ENCODE data around the gene G6PC1. TPM values are rescaled to one million over a fixed set of nuclear protein-coding genes. Genes with fewer than 3 reads are reported as not detected.
"Not testable (repeated sequence)": the region's sequence is repeated elsewhere in the genome, so short reads cannot be mapped to it uniquely, and the experiment has no call there.

The G6PC1 gene
- polyA plus RNA-seq, 1 donor from 2014 or later, result not detected

DNA sequence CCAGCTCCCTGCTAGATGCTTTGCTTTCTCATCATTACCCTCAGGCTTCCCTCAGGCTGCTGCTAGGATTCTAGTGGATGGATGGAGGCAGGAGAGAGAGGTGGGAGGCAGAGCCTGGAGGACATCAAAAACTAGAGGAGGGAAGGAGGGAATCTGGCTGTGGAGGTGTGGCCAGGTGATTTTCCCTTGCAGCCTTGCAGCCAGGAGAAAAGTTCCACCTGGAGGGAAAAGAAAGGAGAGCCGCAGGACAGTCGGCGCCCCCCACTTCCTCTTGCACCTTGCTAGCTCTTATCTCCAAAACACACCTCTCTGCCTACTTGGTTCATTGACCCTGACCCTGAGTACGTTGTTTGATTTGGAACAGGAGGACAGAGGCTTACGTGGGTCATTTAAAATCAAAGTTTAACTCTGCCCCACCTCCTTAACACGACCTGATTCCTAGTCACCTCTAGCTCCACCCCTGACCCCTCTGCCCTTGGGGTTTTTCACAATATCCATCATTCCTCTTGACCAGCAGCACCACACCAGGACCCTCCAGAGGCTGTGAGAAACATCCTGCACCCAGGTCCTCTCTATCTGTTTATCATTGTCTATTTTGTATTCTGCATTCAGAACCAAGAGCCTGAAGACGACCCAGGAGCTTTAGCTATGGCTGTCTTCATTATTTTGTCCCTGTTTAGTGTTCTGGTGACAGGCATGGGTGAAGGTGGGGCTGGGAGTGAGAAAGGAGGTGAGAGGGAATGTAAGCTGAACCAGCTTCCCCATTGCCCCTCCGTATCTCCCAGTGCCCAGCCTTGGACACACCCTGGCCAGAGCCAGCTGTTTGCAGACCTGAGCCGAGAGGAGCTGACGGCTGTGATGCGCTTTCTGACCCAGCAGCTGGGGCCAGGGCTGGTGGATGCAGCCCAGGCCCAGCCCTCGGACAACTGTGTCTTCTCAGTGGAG is 33.7 kb upstream of the G6PC1 start:
- no peak overlapping the region for H3K27ac ChIP-seq (ENCODE audit: low read length)
- no peak overlapping the region for H2AFZ ChIP-seq (ENCODE audit: low read depth, low read length)
- peaks cover 9% of the 10 kb centered on the region for H3K9me3 ChIP-seq (ENCODE audit: low read length)
- H3K27me3 ChIP-seq (ENCODE audit: insufficient read depth, low read depth, low read length), result no peaks in the 10 kb centered on the region
- no peak overlapping the region for H3K9ac ChIP-seq (ENCODE audit: low read length)
- no peaks in the 10 kb centered on the region for H3K79me2 ChIP-seq (replicated peaks; ENCODE audit: insufficient read depth, low read length)
- no peaks in the 10 kb centered on the region for H3F3A ChIP-seq (ENCODE audit: insufficient read depth, low read length, poor library complexity, severe bottlenecking)
- no peak overlapping the region for H3K4me3 ChIP-seq (ENCODE audit: low read length)
- no peaks in the 10 kb centered on the region for H4K20me1 ChIP-seq (ENCODE audit: insufficient read depth)
- no peaks in the 10 kb centered on the region for H3K9me2 ChIP-seq (ENCODE audit: insufficient read depth, low read length)
- H3K4me2 ChIP-seq (ENCODE audit: low read length), result no peak overlapping the region
- no peak for TF ChIP-seq SMC3 (conservative IDR thresholded peaks at IDR 0.05; ENCODE audit: poor library complexity)
- no peak for TF ChIP-seq MXI1 (conservative IDR thresholded peaks at IDR 0.05; ENCODE audit: poor library complexity, severe bottlenecking)
- no peak for TF ChIP-seq RAD21 (conservative IDR thresholded peaks at IDR 0.05)
- TF ChIP-seq POLR2AphosphoS5 (IDR thresholded peaks at IDR 0.05), result no peak
- no peak for TF ChIP-seq EZH2 (IDR thresholded peaks at IDR 0.05; ENCODE audit: borderline replicate concordance, insufficient read depth, low read length, poor library complexity, severe bottlenecking)
- no peak for TF ChIP-seq TAF1 (IDR thresholded peaks at IDR 0.05; ENCODE audit: low read depth)
- TF ChIP-seq, protein P1, sequence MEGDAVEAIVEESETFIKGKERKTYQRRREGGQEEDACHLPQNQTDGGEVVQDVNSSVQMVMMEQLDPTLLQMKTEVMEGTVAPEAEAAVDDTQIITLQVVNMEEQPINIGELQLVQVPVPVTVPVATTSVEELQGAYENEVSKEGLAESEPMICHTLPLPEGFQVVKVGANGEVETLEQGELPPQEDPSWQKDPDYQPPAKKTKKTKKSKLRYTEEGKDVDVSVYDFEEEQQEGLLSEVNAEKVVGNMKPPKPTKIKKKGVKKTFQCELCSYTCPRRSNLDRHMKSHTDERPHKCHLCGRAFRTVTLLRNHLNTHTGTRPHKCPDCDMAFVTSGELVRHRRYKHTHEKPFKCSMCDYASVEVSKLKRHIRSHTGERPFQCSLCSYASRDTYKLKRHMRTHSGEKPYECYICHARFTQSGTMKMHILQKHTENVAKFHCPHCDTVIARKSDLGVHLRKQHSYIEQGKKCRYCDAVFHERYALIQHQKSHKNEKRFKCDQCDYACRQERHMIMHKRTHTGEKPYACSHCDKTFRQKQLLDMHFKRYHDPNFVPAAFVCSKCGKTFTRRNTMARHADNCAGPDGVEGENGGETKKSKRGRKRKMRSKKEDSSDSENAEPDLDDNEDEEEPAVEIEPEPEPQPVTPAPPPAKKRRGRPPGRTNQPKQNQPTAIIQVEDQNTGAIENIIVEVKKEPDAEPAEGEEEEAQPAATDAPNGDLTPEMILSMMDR (IDR thresholded peaks at IDR 0.05; ENCODE audit: poor library complexity, severe bottlenecking), result no peak
- TF ChIP-seq EP300 (conservative IDR thresholded peaks at IDR 0.05; ENCODE audit: poor library complexity, severe bottlenecking), result no peak
- TF ChIP-seq, protein P2, sequence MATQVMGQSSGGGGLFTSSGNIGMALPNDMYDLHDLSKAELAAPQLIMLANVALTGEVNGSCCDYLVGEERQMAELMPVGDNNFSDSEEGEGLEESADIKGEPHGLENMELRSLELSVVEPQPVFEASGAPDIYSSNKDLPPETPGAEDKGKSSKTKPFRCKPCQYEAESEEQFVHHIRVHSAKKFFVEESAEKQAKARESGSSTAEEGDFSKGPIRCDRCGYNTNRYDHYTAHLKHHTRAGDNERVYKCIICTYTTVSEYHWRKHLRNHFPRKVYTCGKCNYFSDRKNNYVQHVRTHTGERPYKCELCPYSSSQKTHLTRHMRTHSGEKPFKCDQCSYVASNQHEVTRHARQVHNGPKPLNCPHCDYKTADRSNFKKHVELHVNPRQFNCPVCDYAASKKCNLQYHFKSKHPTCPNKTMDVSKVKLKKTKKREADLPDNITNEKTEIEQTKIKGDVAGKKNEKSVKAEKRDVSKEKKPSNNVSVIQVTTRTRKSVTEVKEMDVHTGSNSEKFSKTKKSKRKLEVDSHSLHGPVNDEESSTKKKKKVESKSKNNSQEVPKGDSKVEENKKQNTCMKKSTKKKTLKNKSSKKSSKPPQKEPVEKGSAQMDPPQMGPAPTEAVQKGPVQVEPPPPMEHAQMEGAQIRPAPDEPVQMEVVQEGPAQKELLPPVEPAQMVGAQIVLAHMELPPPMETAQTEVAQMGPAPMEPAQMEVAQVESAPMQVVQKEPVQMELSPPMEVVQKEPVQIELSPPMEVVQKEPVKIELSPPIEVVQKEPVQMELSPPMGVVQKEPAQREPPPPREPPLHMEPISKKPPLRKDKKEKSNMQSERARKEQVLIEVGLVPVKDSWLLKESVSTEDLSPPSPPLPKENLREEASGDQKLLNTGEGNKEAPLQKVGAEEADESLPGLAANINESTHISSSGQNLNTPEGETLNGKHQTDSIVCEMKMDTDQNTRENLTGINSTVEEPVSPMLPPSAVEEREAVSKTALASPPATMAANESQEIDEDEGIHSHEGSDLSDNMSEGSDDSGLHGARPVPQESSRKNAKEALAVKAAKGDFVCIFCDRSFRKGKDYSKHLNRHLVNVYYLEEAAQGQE (IDR thresholded peaks at IDR 0.05; ENCODE audit: borderline replicate concordance), result no peak
- no peaks in the 10 kb centered on the region for H3K36me3 ChIP-seq (ENCODE audit: insufficient read depth, low read length)

DNA sequence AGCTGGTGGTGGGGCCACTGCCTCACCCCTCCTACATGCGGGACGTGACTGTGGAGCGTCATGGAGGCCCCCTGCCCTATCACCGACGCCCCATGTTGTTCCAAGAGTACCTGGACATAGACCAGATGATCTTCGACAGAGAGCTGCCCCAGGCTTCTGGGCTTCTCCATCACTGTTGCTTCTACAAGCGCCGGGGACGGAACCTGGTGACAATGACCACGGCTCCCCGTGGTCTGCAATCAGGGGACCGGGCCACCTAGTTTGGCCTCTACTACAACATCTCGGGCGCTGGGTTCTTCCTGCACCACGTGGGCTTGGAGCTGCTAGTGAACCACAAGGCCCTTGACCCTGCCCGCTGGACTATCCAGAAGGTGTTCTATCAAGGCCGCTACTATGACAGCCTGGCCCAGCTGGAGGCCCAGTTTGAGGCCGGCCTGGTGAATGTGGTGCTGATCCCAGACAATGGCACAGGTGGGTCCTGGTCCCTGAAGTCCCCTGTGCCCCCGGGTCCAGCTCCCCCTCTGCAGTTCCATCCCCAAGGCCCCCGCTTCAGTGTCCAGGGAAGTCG is 32.8 kb upstream of the G6PC1 start:
- not testable (repeated sequence) for H3K9me2 ChIP-seq (ENCODE audit: insufficient read depth, low read length); H3K9ac ChIP-seq (ENCODE audit: low read length); H3K27me3 ChIP-seq (ENCODE audit: insufficient read depth, low read depth, low read length); H3K27ac ChIP-seq (ENCODE audit: low read length); H4K20me1 ChIP-seq (ENCODE audit: insufficient read depth); H3K9me3 ChIP-seq (ENCODE audit: low read length); H3K4me3 ChIP-seq (ENCODE audit: low read length); H3K36me3 ChIP-seq (ENCODE audit: insufficient read depth, low read length); H3F3A ChIP-seq (ENCODE audit: insufficient read depth, low read length, poor library complexity, severe bottlenecking); H3K79me2 ChIP-seq (replicated peaks; ENCODE audit: insufficient read depth, low read length); H3K4me2 ChIP-seq (ENCODE audit: low read length); H2AFZ ChIP-seq (ENCODE audit: low read depth, low read length)
